ENCODE results near the gene TBC1D19. TPM values are rescaled to one million over a fixed set of nuclear protein-coding genes. Genes with fewer than 3 reads are reported as not detected.
"Not testable (repeated sequence)": the region's sequence is repeated elsewhere in the genome, so short reads cannot be mapped to it uniquely, and the experiment has no call there.

The TBC1D19 gene
- total RNA-seq, 4 donors from 2014 or later: 6.5 to 7.0 (median 6.8) TPM

DNA sequence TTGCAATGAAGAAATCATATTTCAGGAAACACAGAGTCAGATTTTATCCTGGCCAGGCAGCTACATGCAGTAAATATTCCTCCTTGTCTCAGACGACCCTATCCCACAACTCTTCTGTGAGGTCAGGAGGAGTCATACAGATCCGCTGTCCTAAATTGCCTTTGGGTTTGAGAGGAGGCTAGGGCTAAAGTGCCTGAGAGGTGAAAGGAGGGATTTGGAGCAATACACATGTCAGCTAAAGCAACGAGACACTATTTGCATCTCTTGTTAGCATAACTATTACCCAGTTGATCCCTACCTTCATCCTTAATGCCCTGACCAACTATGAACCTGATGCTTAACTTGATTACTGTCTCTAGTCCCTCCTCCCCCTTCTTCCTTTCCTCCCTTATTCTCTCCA is 98.6 kb downstream of the TBC1D19 start:
- ATAC-seq: no peak
- H3K9me3 ChIP-seq: no peaks in the 10 kb centered on the region
- no peaks in the 10 kb centered on the region for H3K4me1 ChIP-seq
- no peaks in the 10 kb centered on the region for H3K27me3 ChIP-seq
- H3K36me3 ChIP-seq: no peaks in the 10 kb centered on the region
- intact Hi-C loops (cut with DNase I; ENCODE audit: low total_unique reads) (no loop called here), in situ Hi-C loops (cut with MboI; ENCODE audit: low sequenced_read_pairs in 4 of 4) (no loop called here)
- H3K27ac ChIP-seq: no peak overlapping the region
- TF ChIP-seq, protein P1, sequence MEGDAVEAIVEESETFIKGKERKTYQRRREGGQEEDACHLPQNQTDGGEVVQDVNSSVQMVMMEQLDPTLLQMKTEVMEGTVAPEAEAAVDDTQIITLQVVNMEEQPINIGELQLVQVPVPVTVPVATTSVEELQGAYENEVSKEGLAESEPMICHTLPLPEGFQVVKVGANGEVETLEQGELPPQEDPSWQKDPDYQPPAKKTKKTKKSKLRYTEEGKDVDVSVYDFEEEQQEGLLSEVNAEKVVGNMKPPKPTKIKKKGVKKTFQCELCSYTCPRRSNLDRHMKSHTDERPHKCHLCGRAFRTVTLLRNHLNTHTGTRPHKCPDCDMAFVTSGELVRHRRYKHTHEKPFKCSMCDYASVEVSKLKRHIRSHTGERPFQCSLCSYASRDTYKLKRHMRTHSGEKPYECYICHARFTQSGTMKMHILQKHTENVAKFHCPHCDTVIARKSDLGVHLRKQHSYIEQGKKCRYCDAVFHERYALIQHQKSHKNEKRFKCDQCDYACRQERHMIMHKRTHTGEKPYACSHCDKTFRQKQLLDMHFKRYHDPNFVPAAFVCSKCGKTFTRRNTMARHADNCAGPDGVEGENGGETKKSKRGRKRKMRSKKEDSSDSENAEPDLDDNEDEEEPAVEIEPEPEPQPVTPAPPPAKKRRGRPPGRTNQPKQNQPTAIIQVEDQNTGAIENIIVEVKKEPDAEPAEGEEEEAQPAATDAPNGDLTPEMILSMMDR (IDR thresholded peaks at IDR 0.05 in 4 of 5, conservative IDR thresholded peaks at IDR 0.05 in 1 of 5): no peak
- TF ChIP-seq POLR2A (IDR thresholded peaks at IDR 0.05): no peak
- no peak overlapping the region for H3K4me3 ChIP-seq
- DNase-seq: no peak

DNA sequence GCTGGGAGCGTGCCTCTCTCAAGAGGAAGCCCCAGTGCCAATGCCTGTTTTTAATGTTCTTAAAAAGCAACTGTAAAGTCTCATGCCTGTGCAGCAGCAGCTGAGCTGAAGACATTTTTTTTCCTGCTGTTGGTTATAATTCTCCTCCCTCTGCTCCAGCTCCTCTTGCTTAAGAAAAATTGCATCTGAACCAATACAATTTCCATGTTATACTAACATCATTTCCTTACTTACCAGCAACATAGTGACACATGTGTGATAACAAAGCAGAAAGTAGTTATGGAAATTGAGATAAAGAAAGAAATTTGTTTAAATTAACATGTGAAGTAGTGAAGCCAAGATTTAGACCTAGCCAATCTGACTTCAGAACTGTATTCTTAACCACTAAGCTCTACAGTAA is 101.4 kb downstream of the TBC1D19 start:
- no peak overlapping the region for H3K4me3 ChIP-seq
- TF ChIP-seq, protein P1 (IDR thresholded peaks at IDR 0.05 in 4 of 5, conservative IDR thresholded peaks at IDR 0.05 in 1 of 5): no peak
- intact Hi-C loops (cut with DNase I; ENCODE audit: low total_unique reads) (no loop called here), in situ Hi-C loops (cut with MboI; ENCODE audit: low sequenced_read_pairs in 4 of 4) (no loop called here)
- H3K4me1 ChIP-seq: no peaks in the 10 kb centered on the region
- no peak overlapping the region for H3K27ac ChIP-seq
- no peaks in the 10 kb centered on the region for H3K9me3 ChIP-seq
- DNase-seq: no peak
- H3K36me3 ChIP-seq: no peaks in the 10 kb centered on the region
- H3K27me3 ChIP-seq: no peaks in the 10 kb centered on the region
- ATAC-seq: no peak

GRCh38 chr4:26687728-26688127 is 103.8 kb downstream of the TBC1D19 start:
- H3K27ac ChIP-seq: no peak overlapping the region
- H3K36me3 ChIP-seq: no peaks in the 10 kb centered on the region
- no peak for TF ChIP-seq POLR2A (IDR thresholded peaks at IDR 0.05)
- TF ChIP-seq, protein P1 (IDR thresholded peaks at IDR 0.05 in 4 of 5, conservative IDR thresholded peaks at IDR 0.05 in 1 of 5): no peak
- no peaks in the 10 kb centered on the region for H3K4me1 ChIP-seq
- intact Hi-C loops (cut with DNase I; ENCODE audit: low total_unique reads): no loop called here
- no peaks in the 10 kb centered on the region for H3K9me3 ChIP-seq
- in situ Hi-C loops (cut with MboI; ENCODE audit: low sequenced_read_pairs in 4 of 4): no loop called here
- H3K4me3 ChIP-seq: no peak overlapping the region
- DNase-seq: no peak
- no peaks in the 10 kb centered on the region for H3K27me3 ChIP-seq
- no peak for ATAC-seq

DNA sequence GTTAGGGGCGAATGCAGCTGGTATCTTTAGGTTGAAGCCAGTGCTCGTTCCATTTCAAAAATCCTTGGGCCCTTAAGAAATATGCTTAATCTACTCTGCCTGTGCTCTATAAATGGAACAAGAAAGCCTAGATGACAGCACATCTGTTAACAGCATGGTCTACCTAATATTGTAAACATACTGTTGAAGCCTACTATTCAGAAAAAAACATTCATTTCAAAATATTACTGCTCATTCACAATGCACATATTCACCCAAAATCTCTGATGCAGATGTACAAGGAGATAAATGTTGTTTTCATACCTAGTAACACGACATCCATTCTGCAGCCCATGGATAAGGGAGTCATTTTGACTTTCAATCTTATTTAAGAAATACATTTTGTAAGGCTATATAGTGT is 106.6 kb downstream of the TBC1D19 start:
- Histone ChIP-seq H3K36me3 (no peaks in the 10 kb centered on the region), H3K4me3 (no peak overlapping the region), H3K27me3 (no peaks in the 10 kb centered on the region), H3K4me1 (no peaks in the 10 kb centered on the region), H3K9me3 (no peaks in the 10 kb centered on the region), H3K27ac (no peak overlapping the region)
- ATAC-seq: no peak
- in situ Hi-C loops (cut with MboI; ENCODE audit: low sequenced_read_pairs in 4 of 4) (no loop called here), intact Hi-C loops (cut with DNase I; ENCODE audit: low total_unique reads) (no loop called here)
- TF ChIP-seq, protein P1 (IDR thresholded peaks at IDR 0.05 in 4 of 5, conservative IDR thresholded peaks at IDR 0.05 in 1 of 5): no peak
- no peak for TF ChIP-seq POLR2A (IDR thresholded peaks at IDR 0.05)
- DNase-seq: no peak

DNA sequence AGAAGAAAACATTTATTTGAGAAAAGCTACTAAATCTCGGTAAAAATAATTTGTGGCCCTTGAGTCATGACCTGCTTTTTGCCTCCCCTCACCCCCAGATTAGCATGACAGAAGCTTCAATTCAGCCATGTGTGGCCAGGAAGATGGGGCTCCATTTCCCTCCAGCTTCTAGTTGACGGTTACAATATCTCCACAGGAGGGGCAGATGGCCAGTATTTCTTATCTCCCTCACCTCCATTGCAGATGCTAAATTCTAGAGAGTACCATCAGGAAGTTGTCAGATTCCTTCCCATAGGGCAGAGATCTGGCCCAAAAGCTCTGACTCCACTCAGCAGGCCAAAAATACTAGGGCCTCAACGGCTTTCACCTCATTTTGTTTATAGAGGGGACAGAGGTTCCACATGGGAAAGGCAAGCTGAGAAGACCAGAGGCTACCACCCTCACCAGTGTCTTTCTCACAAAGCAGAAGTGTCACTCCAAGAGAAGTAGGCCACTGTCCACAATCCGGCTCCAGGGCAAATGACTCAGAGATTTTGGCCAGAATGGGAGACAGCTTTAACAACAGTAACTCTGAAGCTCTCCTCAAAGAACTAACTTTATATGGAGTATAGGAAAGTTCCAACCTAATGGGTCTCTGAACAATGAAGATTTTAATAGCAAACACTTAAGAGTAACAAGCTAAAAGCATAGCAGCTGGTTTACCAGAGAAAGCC is 108.3 kb downstream of the TBC1D19 start:
- TF ChIP-seq POLR2A (IDR thresholded peaks at IDR 0.05): no peak
- TF ChIP-seq, protein P1 (IDR thresholded peaks at IDR 0.05 in 4 of 5, conservative IDR thresholded peaks at IDR 0.05 in 1 of 5): no peak
- intact Hi-C loops (cut with DNase I; ENCODE audit: low total_unique reads): no loop called here
- no peaks in the 10 kb centered on the region for H3K27me3 ChIP-seq
- no peak overlapping the region for H3K4me3 ChIP-seq
- H3K4me1 ChIP-seq: no peaks in the 10 kb centered on the region
- in situ Hi-C loops (cut with MboI; ENCODE audit: low sequenced_read_pairs in 4 of 4): no loop called here
- no peak for DNase-seq
- H3K9me3 ChIP-seq: no peaks in the 10 kb centered on the region
- H3K27ac ChIP-seq: no peak overlapping the region
- no peak for ATAC-seq
- H3K36me3 ChIP-seq: no peaks in the 10 kb centered on the region

- intact Hi-C loops (cut with DNase I; ENCODE audit: low total_unique reads); in situ Hi-C loops (cut with MboI; ENCODE audit: low sequenced_read_pairs in 4 of 4): not testable (repeated sequence)
Measured at GRCh38 chr4:26694131-26694530, 110.2 kb downstream of the TBC1D19 start.

More at GRCh38 chr4:26694131-26694530, 110.2 kb downstream of the TBC1D19 start:
- not testable (repeated sequence) for DNase-seq, H3K4me3 ChIP-seq, H3K9me3 ChIP-seq, H3K36me3 ChIP-seq, H3K27me3 ChIP-seq, ATAC-seq, H3K4me1 ChIP-seq, H3K27ac ChIP-seq
